Subcutaneous preadipocyte (primary cell): ENCODE measurements around the gene RBBP4. TPM values are rescaled to one million over a fixed set of nuclear protein-coding genes. Genes with fewer than 3 reads are reported as not detected.

Experiments
- small RNA-seq: library from RNA; depleted of rRNA; stranded (forward); fragments of <200 nt; gene quantifications from one replicate; pipeline ENCODE3, GENCODE V24; 2012
- total RNA-seq: library from RNA; depleted of rRNA; stranded (reverse); fragments of >200 nt; gene quantifications from 2 replicates; pipeline ENCODE4 v1.2.3, GENCODE V29; 2012

Gene RBBP4
- total RNA-seq = 61.0 and 90.9 TPM in 2 replicates

GRCh38 chr1:32650752-32651460, at the start of gene RBBP4:
Gene RBBP4, plus strand, starts transcription at chr1:32651208. Its CDS starts 99 bp downstream, at chr1:32651307.

GRCh38 chr1:32650248-32650751, 708 bp upstream of the RBBP4 start, which contains the start of gene ZBTB8OS:
Gene ZBTB8OS, minus strand, starts transcription at chr1:32650550. Its CDS starts 21 bp downstream, at chr1:32650529.

GRCh38 chr1:32702599-32703478, 51.8 kb downstream of the RBBP4 start, which contains the start of gene SYNC:
Gene SYNC, minus strand, starts transcription at chr1:32702770. Its CDS starts 110 bp downstream, at chr1:32702660.

Small RNA genes within 50 kb of the gene (small RNA-seq; reads per million reads assigned to genes)
- gene RF00019 = not detected

Other genes starting within 250 kb of the RBBP4 start
- gene ZBTB8B, start 186.1 kb upstream of the RBBP4 start, total RNA-seq = under 0.01 TPM in 1 of 2 replicates, not detected in the other
- gene ZBTB8A, start 111.8 kb upstream of the RBBP4 start, total RNA-seq = 4.3 and 4.8 TPM in 2 replicates
- gene ZBTB8OS, start 658 bp upstream of the RBBP4 start, total RNA-seq = 19.8 and 23.9 TPM in 2 replicates
- gene SYNC, start 51.6 kb downstream of the RBBP4 start, total RNA-seq = 9.2 and 23.9 TPM in 2 replicates
- gene YARS1, start 166.2 kb downstream of the RBBP4 start, total RNA-seq = 112 and 138 TPM in 2 replicates
- gene S100PBP, start 166.4 kb downstream of the RBBP4 start, total RNA-seq = 24.3 and 27.0 TPM in 2 replicates
- 0.20 and 0.37 TPM in 2 replicates for gene FNDC5, start 219.7 kb downstream of the RBBP4 start, total RNA-seq
- not detected in 2 replicates for gene HPCA, start 235.3 kb downstream of the RBBP4 start, total RNA-seq